GM12874 (cell line): ENCODE measurements around the gene PDZK1IP1.

Experiments used
- CTCF ChIP-seq: IDR thresholded peaks from 2 replicates; pipeline ENCODE4 v1.5.1; 2011; ENCODE audit warnings: low read depth, mild to moderate bottlenecking, control low read depth, low read length, moderate library complexity; ENCODE audit not compliant: insufficient read depth

PDZK1IP1 gene

DNA sequence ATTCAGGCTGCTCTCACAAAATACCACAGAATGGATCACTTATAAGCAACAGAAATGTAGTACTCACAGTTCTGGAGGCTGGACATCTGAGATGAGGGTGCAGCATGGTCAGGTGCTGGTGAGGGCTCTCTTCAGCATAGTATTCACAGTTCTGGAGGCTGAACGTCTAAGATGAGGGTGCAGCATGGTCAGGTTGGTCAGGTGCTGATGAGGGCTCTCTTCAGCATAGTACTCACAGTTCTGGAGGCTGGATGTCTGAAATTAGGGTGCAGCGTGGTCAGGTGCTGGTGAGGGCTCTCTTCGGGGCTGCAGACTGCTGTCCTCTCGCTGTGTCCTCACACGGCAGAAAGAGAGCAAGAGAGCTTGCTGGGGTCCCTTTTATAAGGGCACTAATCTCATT, 17.1 kb downstream of the PDZK1IP1 start:
- TF ChIP-seq CTCF, result no peak

GRCh38 chr1:47164552-47164951, 25.3 kb downstream of the PDZK1IP1 start:
- no peak for TF ChIP-seq CTCF

GRCh38 chr1:47161298-47162040, 28.4 kb downstream of the PDZK1IP1 start:
- no peak for TF ChIP-seq CTCF

GRCh38 chr1:47160716-47161115, 29.1 kb downstream of the PDZK1IP1 start:
- no peak for TF ChIP-seq CTCF

DNA sequence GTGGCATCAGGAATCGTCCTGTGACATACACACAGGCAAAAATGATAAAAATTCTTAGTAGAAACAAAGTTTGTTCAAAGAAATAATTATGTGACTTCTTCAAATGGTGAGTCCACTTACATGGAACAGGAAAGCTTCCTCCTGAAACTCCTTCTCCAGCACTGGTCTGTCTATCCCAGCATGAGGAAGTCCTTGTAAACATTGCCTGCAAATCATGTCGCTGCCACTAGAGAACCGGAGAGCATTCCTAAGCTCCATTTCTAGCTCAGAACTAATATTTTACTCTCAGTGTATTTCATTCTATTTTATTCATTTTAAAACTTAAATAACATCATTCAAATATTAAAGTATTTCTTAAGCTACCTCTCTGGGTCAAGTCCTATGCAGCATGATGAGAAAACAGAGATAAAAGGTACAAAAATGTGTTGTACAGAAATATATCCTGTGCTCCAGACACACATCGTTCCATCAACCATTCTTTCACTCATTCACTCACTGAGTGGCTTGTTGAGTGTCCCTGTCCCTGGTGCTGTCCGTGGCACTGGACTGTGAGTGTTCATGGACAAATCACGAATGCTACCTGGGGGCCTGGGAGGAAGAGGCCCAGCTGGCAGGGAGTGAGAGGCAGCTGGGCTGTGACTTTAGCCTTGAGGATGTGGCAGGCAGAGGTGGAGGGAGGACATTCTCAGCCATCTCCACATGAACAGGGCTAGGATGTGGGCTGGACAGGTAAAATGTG, 42.6 kb downstream of the PDZK1IP1 start:
- no peak for TF ChIP-seq CTCF

DNA sequence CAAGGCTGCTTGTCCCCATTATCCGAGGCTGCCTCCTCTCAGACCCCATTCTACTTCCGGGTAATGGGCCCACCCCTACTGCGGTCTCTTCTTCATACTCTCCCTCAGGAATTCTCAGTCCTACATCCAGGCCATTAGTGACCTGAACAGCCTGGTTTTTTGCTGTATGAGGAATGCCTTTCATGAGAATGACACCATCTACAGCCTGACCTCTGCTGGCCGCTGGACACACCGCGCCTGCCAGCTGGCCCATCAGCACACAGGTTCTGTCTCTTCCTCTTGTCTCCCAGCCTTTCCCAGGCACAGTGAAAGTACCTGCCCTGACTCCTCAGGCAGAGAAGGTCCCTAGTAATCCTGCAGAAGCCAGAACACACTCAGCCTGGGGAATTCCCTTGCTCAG, 46.2 kb downstream of the PDZK1IP1 start:
- TF ChIP-seq CTCF, result peak; percentile 28; the same call in 1 of the 2 replicates

GRCh38 chr1:47137925-47138615, 51.8 kb downstream of the PDZK1IP1 start:
- no peak for TF ChIP-seq CTCF
